GM23248 (cell line): ENCODE measurements around the gene SPATA25.

ENCODE experiments used
- EZH2 ChIP-seq: fragments of 200-600 bp; sonication (generic); IDR thresholded peaks from 2 replicates; pipeline ENCODE4 v1.6.1; 2018; ENCODE audit warnings: antibody characterized with exemption, mild to moderate bottlenecking; ENCODE audit not compliant: insufficient read depth, poor library complexity, severe bottlenecking
- EZH2phosphoT487 ChIP-seq: fragments of 200-600 bp; sonication (generic); IDR thresholded peaks from 2 replicates; pipeline ENCODE4 v1.6.1; 2018; ENCODE audit warnings: antibody characterized with exemption, moderate library complexity, mild to moderate bottlenecking, low read depth; ENCODE audit not compliant: insufficient read depth

DNA sequence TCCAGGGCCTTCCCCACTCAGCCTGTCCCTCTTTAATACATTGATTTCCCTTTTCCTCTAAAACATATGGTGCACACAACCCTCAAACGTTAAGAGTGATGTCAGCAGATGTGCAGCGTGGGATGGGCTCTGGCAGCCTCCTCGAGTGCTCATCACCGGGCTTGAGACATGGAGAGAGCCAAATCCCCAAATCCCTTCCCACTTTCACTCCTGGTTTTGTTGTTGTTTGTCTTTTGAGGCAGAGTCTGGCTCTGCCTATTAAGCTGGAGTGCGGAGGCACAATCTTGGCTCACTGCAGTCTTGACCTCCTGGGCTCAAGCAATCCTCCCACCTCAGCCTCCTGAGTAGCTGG lies 30.3 kb upstream of the SPATA25 start:
- TF ChIP-seq EZH2, result no peak
- no peak for TF ChIP-seq EZH2phosphoT487
